Cardiac fibroblast (primary cell): ENCODE measurements around the gene CRYGN.
A peak's percentile ranks its signal among the peaks of the same experiment; 100 is the strongest.

Experiments
- DNase-seq, 2 donors: peaks; one replicate each; pipeline versions ENCODE4 v3.0.0 to v3.0.0-alpha.2; 2010; ENCODE audit warnings: low read depth in 2 of 2
- H3K4me3 ChIP-seq, 2 donors: replicated peaks in 1 of 2; 1 replicate in 1 of 2; 2 replicates in 1 of 2; pipeline ENCODE4 v1.5.1; 2011; ENCODE audit warnings: low read depth in 2 of 2, low read length in 2 of 2, mild to moderate bottlenecking in 2 of 2, moderate library complexity in 1 of 2
- CTCF ChIP-seq: IDR thresholded peaks from one replicate; pipeline ENCODE4 v1.5.1; 2011; ENCODE audit warnings: low read depth, mild to moderate bottlenecking, low read length, inconsistent platforms

CRYGN gene

GRCh38 chr7:151412318-151412717 is 27.6 kb downstream of the CRYGN start:
- TF ChIP-seq CTCF: no peak
- DNase-seq: no peak
- no peak overlapping the region for H3K4me3 ChIP-seq

- no peak overlapping the region for H3K4me3 ChIP-seq
- DNase-seq: no peak
- TF ChIP-seq CTCF: no peak
Observed at GRCh38 chr7:151411551-151411950, 28.4 kb downstream of the CRYGN start.

- peak in 1 of 2 donors; percentile 55 for DNase-seq
- peak overlapping the region in 1 of 2 donors; percentile 67 for H3K4me3 ChIP-seq
- TF ChIP-seq CTCF: no peak
Observed at GRCh38 chr7:151410405-151411390, 29.2 kb downstream of the CRYGN start.

GRCh38 chr7:151409667-151410404 is 30.1 kb downstream of the CRYGN start, which contains the start of gene WDR86:
TSS of gene WDR86 (minus strand) at chr7:151410038. CDS start at chr7:151409589, 449 bp downstream.
- DNase-seq: no peak
- peak within 1 kb of the TSS in 1 of 2 donors; percentile 67 for H3K4me3 ChIP-seq
- no peak for TF ChIP-seq CTCF

- TF ChIP-seq CTCF: no peak
- peak overlapping the region in 1 of 2 donors; percentile 67 for H3K4me3 ChIP-seq
- peak in 1 of 2 donors; percentile 52 for DNase-seq
Observed at GRCh38 chr7:151408839-151409666, 30.9 kb downstream of the CRYGN start.

- H3K4me3 ChIP-seq: peak overlapping the region in 1 of 2 donors; percentile 67
- no peak for TF ChIP-seq CTCF
- no peak for DNase-seq
Observed at GRCh38 chr7:151408498-151408838, 31.5 kb downstream of the CRYGN start.
